ENCODE measurements around the gene FCN1. TPM values are rescaled to one million over a fixed set of nuclear protein-coding genes. Genes with fewer than 3 reads are reported as not detected.

FCN1 gene
- total RNA-seq (2021; fragmentation: NEBNext Ultra II Directional; extraction: Animal tissue kit (Norgen Biotek cat#: 25700)) (not detected in 2 replicates), polyA plus RNA-seq (2011; rRNA removed) (not detected in 2 replicates), polyA minus RNA-seq (2011; rRNA and poly(A)+ RNA removed) (not detected in 2 replicates)
- polyA plus RNA-seq (2011; cell fraction: cytosol; rRNA removed), result not detected
- polyA plus RNA-seq (2011; cell fraction: nucleus; rRNA removed), result not detected
- polyA plus RNA-seq (2012, experiment 1 of 2), result not detected in 4 replicates
- not detected for polyA plus RNA-seq (2012, experiment 2 of 2)
- not detected for polyA plus RNA-seq (2013, experiment 1 of 2)
- not detected for polyA plus RNA-seq (2013, experiment 2 of 2)
- polyA minus RNA-seq (2011; cell fraction: cytosol; rRNA and poly(A)+ RNA removed), result not detected
- polyA minus RNA-seq (2011; cell fraction: nucleus; rRNA and poly(A)+ RNA removed), result not detected
- long read RNA-seq, experiment 1, result 0 reads
- long read RNA-seq, experiment 2, result 0 reads

GRCh38 chr9:134917431-134918373, at the start of gene FCN1:
FCN1 (minus strand) TSS chr9:134917912; CDS start chr9:134917871, 41 bp downstream.
- Histone ChIP-seq H3K4me2 (ENCODE audit: insufficient read depth in 1 of 2, low read depth in 2 of 2, low read length in 2 of 2) (no peak within 1 kb of the TSS), H3K4me3 (ENCODE audit: extremely low read depth in 1 of 4, insufficient read depth in 2 of 4, low read depth in 3 of 4, low read length in 4 of 4) (no peak within 1 kb of the TSS), H3K27ac (ENCODE audit: low read depth, low read length) (no peak within 1 kb of the TSS), H3K4me1 (replicated peaks in 1 of 4; ENCODE audit: control insufficient read depth in 3 of 4, insufficient read depth in 4 of 4, low read length in 3 of 4) (no peaks in the 10 kb centered on the region; a peak in 1 of 7 replicates), H3K18ac (ENCODE audit: extremely low read depth, low read length) (no peak within 1 kb of the TSS), H3K23me2 (ENCODE audit: low read depth, low read length) (no peaks in the 10 kb centered on the region), H2AFZ (ENCODE audit: low read length) (no peak within 1 kb of the TSS), H2BK20ac (ENCODE audit: low read length) (no peak within 1 kb of the TSS), H3K14ac (ENCODE audit: insufficient read length) (no peak within 1 kb of the TSS), H3K79me2 (ENCODE audit: control insufficient read depth in 1 of 2, insufficient read depth in 2 of 2, low read length in 2 of 2) (no peaks in the 10 kb centered on the region), H4K20me1 (replicated peaks in 1 of 2; ENCODE audit: control insufficient read depth in 1 of 2, insufficient read depth in 2 of 2, low read length in 2 of 2) (no peaks in the 10 kb centered on the region), H3K27me3 (replicated peaks in 1 of 4; ENCODE audit: control insufficient read depth in 3 of 4, extremely low read depth in 1 of 4, insufficient read depth in 3 of 4, low read length in 3 of 4) (no peaks in the 10 kb centered on the region), H2BK12ac (ENCODE audit: low read depth, low read length) (no peak within 1 kb of the TSS), H2AK5ac (ENCODE audit: low read depth, low read length) (no peak within 1 kb of the TSS), H3K36me3 (ENCODE audit: control insufficient read depth in 2 of 4, insufficient read depth in 4 of 4, low read length in 3 of 4) (no peaks in the 10 kb centered on the region), H3K9ac (replicated peaks in 1 of 4; ENCODE audit: extremely low read depth in 1 of 4, low read depth in 3 of 4, low read length in 3 of 4) (no peak within 1 kb of the TSS), H4K5ac (ENCODE audit: insufficient read length, low read depth, low read length) (no peak within 1 kb of the TSS), H3K56ac (replicated peaks; ENCODE audit: insufficient read length, low read depth, low read length) (no peak within 1 kb of the TSS), H2BK15ac (ENCODE audit: low read length) (no peak within 1 kb of the TSS), H3K79me1 (ENCODE audit: low read depth, low read length) (no peaks in the 10 kb centered on the region), H3K9me3 (ENCODE audit: insufficient read depth in 2 of 2, low read depth in 1 of 2, low read length in 1 of 2) (no peaks in the 10 kb centered on the region; a peak in 1 of 4 replicates), H4K8ac (ENCODE audit: extremely low read depth, insufficient read depth, low read length) (0 out of 2 replicates have a peak within 1 kb of the TSS, but pooled peaks have one; percentile 4), H4K91ac (replicated peaks; ENCODE audit: insufficient read length, low read length) (no peak within 1 kb of the TSS), H2BK5ac (ENCODE audit: low read depth, low read length) (no peak within 1 kb of the TSS), H3K4ac (replicated peaks; ENCODE audit: insufficient read length, low read depth, low read length) (no peak within 1 kb of the TSS), H3K23ac (ENCODE audit: insufficient read length) (no peak within 1 kb of the TSS), H2BK120ac (replicated peaks; ENCODE audit: low read depth, low read length) (no peak within 1 kb of the TSS)
- POLR2A ChIA-PET (ENCODE audit: partially characterized antibody), result no interaction called here
- DNase-seq (ENCODE audit: low read depth in 1 of 2, low spot score in 2 of 2) (no peak), FAIRE-seq (no peak)
- CTCF ChIA-PET (ENCODE audit: partially characterized antibody), result interaction anchor here (1.8 kb wide), 1 partner anchor 140 kb away, joined by 4 read pairs; no protein-coding TSS in a partner anchor
- TF ChIP-seq TCF12 (IDR thresholded peaks at IDR 0.05; ENCODE audit: low read depth, low read length), result no peak
- no peak for TF ChIP-seq EZH2 (IDR thresholded peaks at IDR 0.05; ENCODE audit: low read depth, low read length, severe bottlenecking)
- no peak for TF ChIP-seq BCL11A (IDR thresholded peaks at IDR 0.05; ENCODE audit: low read depth in 2 of 2, low read length in 2 of 2)
- no peak for TF ChIP-seq HDAC2 (IDR thresholded peaks at IDR 0.05; ENCODE audit: borderline replicate concordance in 1 of 2, low read depth in 2 of 2, low read length in 2 of 2)
- no peak for TF ChIP-seq BRCA1 (IDR thresholded peaks at IDR 0.05; ENCODE audit: low read depth, low read length)
- TF ChIP-seq PHF8 (conservative IDR thresholded peaks at IDR 0.05; ENCODE audit: low read depth, low read length), result no peak
- no peak for TF ChIP-seq TAF1 (IDR thresholded peaks at IDR 0.05; ENCODE audit: low read depth, low read length)
- no peak for TF ChIP-seq BACH1 (IDR thresholded peaks at IDR 0.05; ENCODE audit: low read length)
- TF ChIP-seq TBP (IDR thresholded peaks at IDR 0.05; ENCODE audit: low read depth, low read length), result no peak
- WGBS, 2 experiments (ENCODE audit: extremely low coverage in 1 of 2, insufficient coverage in 1 of 2, insufficient read length in 1 of 2, insufficient replicate concordance in 2 of 2, low coverage in 1 of 2, low lambda C conversion rate in 2 of 2, missing lambda C conversion rate in 1 of 2), result 87% methylated on average over 11 of the region's 11 CpGs; no CpG with 5 or more reads in 1 of the 2 experiments

All from H1 (cell line).